Calu3 (cell line): Measurements from ENCODE around the gene TNRC6C. TPM values are rescaled to one million over a fixed set of nuclear protein-coding genes. Genes with fewer than 3 reads are reported as not detected.

Experiments used
- BruUV-seq: library from RNA; stranded (reverse); fragments of 400-500 nt; replicated peaks from 2 replicates; lab custom pipeline; 2021; lab: Mats Ljungman, UMichigan
- CTCF ChIA-PET: fragments of 300-600 bp; sonication (Branson Sonifier 250); formaldehyde crosslinking; loops from one replicate; lab custom pipeline; 2022; ENCODE audit warnings: antibody characterized with exemption; lab: Charles Lee
- DNase-seq: peaks from one replicate; pipeline ENCODE4 v3.0.0; 2022
- H3K27ac Mint-ChIP-seq: one replicate; pipeline ENCODE4 v1.8.0; 2022; ENCODE audit warnings: mixed read lengths; ENCODE audit not compliant: unreplicated experiment
- H3K27me3 Mint-ChIP-seq: one replicate; pipeline ENCODE4 v1.8.0; 2022; ENCODE audit warnings: mixed read lengths; ENCODE audit not compliant: unreplicated experiment
- H3K36me3 Mint-ChIP-seq: one replicate; pipeline ENCODE4 v1.8.0; 2022; ENCODE audit warnings: mild to moderate bottlenecking, moderate library complexity, mixed read lengths; ENCODE audit not compliant: insufficient read depth, unreplicated experiment
- H3K4me1 Mint-ChIP-seq: one replicate; pipeline ENCODE4 v1.8.0; 2022; ENCODE audit warnings: mild to moderate bottlenecking, low read depth, mixed read lengths; ENCODE audit not compliant: unreplicated experiment
- H3K4me3 Mint-ChIP-seq: one replicate; pipeline ENCODE4 v1.8.0; 2022; ENCODE audit warnings: mild to moderate bottlenecking, low read depth, moderate library complexity, mixed read lengths; ENCODE audit not compliant: unreplicated experiment
- H3K9me3 Mint-ChIP-seq: one replicate; pipeline ENCODE4 v1.8.0; 2022; ENCODE audit warnings: low read depth, mixed read lengths; ENCODE audit not compliant: unreplicated experiment
- intact Hi-C: fragments of 100-400 bp; cut with micrococcal nuclease; formaldehyde crosslinking; loops from one replicate; pipeline ENCODE4 v1.10.0; 2022; ENCODE audit not compliant: unreplicated experiment
- total RNA-seq: library from RNA; stranded (reverse); gene quantifications from 2 replicates; pipeline ENCODE4 v1.2.3, GENCODE V29; 2022
- TF ChIP-seq, protein P1 (sequence below): fragments of 200-600 bp; IDR thresholded peaks from one replicate; pipeline ENCODE4 v1.8.0; 2022; ENCODE audit warnings: antibody characterized with exemption; ENCODE audit not compliant: unreplicated experiment

Gene TNRC6C
- total RNA-seq, 1 experiment from 2014 or later = 18.2 TPM

DNA sequence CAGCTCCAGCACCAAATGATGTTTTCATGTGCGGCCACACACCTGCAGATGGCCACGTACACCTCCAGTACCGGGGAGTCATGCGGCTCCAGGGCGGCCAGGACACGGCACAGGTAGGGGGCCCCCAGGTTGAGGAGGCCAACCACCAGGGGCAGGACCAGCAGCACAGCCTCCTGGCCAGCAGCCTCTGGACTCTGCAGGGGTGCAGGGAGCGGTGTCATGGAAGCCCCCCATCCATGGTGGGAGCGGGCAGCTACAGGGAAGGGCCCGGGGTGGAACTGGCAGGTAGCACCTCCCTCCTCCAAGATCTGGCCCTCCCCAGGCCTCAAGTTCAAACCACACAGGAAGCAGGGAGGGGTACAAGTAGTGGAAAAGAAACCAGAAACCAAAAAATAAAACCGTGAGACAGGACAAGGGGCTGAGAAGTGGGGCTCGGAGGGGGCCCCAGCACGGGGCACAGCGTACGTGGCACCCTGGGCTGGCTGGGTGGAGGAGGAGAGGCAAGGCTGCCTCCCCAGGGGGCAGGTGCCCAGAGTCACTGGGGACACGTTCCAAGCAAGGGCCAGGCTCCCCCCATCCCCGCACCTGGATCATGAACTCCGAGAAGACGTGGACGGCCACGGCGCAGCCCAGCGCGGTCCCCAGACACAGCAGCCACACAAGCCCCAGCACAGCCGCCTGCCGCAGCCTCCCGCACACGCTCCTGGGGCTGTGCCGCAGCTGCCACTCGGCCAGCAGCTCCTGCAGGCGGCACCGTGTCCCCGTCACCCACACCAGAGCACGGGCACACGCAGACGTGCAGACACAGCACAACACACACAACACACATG is 162.7 kb downstream of the TNRC6C start:
- DNase-seq = no peak
- TF ChIP-seq, protein P1, sequence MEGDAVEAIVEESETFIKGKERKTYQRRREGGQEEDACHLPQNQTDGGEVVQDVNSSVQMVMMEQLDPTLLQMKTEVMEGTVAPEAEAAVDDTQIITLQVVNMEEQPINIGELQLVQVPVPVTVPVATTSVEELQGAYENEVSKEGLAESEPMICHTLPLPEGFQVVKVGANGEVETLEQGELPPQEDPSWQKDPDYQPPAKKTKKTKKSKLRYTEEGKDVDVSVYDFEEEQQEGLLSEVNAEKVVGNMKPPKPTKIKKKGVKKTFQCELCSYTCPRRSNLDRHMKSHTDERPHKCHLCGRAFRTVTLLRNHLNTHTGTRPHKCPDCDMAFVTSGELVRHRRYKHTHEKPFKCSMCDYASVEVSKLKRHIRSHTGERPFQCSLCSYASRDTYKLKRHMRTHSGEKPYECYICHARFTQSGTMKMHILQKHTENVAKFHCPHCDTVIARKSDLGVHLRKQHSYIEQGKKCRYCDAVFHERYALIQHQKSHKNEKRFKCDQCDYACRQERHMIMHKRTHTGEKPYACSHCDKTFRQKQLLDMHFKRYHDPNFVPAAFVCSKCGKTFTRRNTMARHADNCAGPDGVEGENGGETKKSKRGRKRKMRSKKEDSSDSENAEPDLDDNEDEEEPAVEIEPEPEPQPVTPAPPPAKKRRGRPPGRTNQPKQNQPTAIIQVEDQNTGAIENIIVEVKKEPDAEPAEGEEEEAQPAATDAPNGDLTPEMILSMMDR = no peak
- H3K27me3 Mint-ChIP-seq = no peaks in the 10 kb centered on the region
- no peak overlapping the region for H3K4me3 Mint-ChIP-seq
- BruUV-seq = no TSS peak
- H3K36me3 Mint-ChIP-seq = peaks cover 37% of the 10 kb centered on the region
- intact Hi-C loops = no loop called here
- H3K9me3 Mint-ChIP-seq = no peaks in the 10 kb centered on the region
- no peaks in the 10 kb centered on the region for H3K4me1 Mint-ChIP-seq
- no peak overlapping the region for H3K27ac Mint-ChIP-seq
- CTCF ChIA-PET = interaction anchor here (1.2 kb wide), 1 partner anchor 8 kb away, joined by 5 read pairs; the partner anchor contains the start of gene TMC6

DNA sequence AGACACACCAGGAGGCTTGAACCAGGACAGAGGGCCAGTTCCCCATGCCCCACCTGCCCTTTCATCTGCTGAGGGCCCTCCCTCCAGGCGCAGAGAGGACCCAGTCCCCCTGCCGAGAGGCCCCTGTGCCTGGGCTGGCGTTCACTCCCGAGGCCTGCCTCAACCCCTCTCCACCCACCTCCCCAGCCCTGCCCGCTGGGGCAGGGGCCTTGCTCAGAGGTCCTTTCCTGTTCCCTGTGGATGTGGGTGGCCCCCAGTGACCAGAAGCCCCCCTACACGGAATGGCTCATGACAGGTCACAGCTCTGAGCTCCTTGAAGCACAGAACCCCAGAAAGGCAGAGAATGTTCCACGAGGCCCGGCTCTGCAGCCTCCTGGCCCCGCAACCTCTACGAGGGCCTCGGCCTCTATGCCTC is 163.3 kb downstream of the TNRC6C start:
- CTCF ChIA-PET = no interaction called here
- intact Hi-C loops = no loop called here
- no peak overlapping the region for H3K4me3 Mint-ChIP-seq
- BruUV-seq = no TSS peak
- H3K4me1 Mint-ChIP-seq = no peaks in the 10 kb centered on the region
- peaks cover 41% of the 10 kb centered on the region for H3K36me3 Mint-ChIP-seq
- no peak for DNase-seq
- no peaks in the 10 kb centered on the region for H3K27me3 Mint-ChIP-seq
- no peaks in the 10 kb centered on the region for H3K9me3 Mint-ChIP-seq
- TF ChIP-seq, protein P1 = no peak
- no peak overlapping the region for H3K27ac Mint-ChIP-seq

DNA sequence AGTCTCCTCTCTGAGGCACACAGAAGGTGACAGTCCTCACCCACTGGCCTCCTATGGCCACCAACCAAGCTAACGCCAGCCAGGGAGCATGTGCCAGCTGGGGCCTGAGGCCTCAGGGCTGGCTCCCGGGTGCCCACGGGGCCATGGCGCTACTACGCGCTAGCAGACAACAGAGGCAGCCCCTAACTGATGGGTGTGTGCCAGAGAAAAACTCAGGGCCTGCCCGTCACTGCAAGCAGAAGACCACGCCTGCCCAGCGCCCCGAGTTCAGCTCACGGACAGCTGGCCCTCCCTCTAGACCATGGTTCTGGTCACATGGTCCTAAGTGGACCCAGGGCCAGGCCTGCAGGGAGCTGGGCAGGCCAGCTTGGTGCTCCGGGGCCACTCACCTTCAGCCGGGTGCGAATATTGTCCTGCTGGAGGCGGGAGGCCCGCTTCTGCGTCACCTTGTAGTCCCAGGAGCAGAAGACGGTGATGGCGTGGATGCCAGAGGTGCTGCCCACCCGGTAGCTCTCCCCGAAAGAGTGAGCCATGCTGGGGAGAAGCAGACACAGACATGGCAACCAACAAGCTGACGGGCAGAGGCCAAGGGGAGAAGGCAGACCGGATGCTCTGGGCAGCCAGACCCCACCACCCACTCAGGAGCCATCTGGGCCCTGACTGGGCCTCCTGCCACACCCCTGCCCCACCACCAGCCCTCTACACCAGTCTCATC is 163.9 kb downstream of the TNRC6C start:
- no peak for DNase-seq
- Mint-ChIP-seq H3K4me3 (no peak overlapping the region), H3K27ac (no peak overlapping the region), H3K36me3 (peaks cover 47% of the 10 kb centered on the region), H3K9me3 (no peaks in the 10 kb centered on the region), H3K4me1 (no peaks in the 10 kb centered on the region), H3K27me3 (no peaks in the 10 kb centered on the region)
- no TSS peak for BruUV-seq
- intact Hi-C loops = no loop called here
- CTCF ChIA-PET = no interaction called here
- TF ChIP-seq, protein P1 = no peak

DNA sequence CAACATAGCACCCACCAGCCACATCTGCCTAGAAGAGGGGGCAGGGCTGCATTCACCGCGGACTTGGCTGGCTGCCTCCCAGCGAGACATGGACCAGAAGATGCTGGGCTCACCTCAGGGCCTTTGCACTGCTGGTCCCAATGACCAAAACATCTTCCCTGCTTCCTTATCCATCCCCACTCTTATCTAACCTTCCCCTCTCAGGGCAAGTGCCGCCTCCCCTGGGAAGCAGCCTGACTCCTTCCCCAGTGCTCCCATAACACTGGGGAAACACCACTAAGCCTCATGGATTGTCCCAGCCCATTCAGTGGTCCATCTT is 164.4 kb downstream of the TNRC6C start:
- BruUV-seq = no TSS peak
- CTCF ChIA-PET = no interaction called here
- TF ChIP-seq, protein P1 = no peak
- Mint-ChIP-seq H3K9me3 (no peaks in the 10 kb centered on the region), H3K4me1 (no peaks in the 10 kb centered on the region), H3K27ac (no peak overlapping the region), H3K36me3 (peaks cover 51% of the 10 kb centered on the region), H3K4me3 (no peak overlapping the region), H3K27me3 (no peaks in the 10 kb centered on the region)
- intact Hi-C loops = no loop called here
- no peak for DNase-seq
